ENCODE data around the gene NUP214.
"Not testable (repeated sequence)": the region's sequence is repeated elsewhere in the genome, so short reads cannot be mapped to it uniquely, and the experiment has no call there.

The NUP214 gene

DNA sequence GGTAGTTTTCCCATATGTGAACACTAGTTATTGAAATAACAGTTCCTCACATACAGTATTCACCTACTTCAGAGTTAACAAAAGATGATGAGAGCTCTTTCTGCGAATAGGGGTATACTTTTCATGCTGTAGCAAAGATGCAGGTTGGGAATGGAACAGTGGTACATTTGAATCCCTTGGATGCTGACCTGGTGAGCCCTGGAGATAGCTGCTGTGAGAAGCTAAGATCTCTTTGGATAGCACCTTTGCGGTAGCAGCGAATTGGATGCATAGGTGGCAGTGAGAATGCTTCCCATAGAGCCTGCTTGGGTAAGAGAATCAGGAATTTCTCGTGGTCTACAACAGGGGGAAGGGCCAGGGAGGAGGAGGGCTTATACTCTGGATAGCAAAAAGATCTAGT is 61.2 kb downstream of the NUP214 start:
- Histone ChIP-seq H3K4me3 (ENCODE audit: low read length) (no peak overlapping the region), H3K4me2 (ENCODE audit: low read length) (no peak overlapping the region), H4K20me1 (ENCODE audit: insufficient read depth, low read length) (no peaks in the 10 kb centered on the region), H3K4me1 (ENCODE audit: low read length) (peaks cover 16% of the 10 kb centered on the region), H3K79me2 (ENCODE audit: low read length) (no peaks in the 10 kb centered on the region), H3K27ac (ENCODE audit: low read length) (no peak overlapping the region), H3K9ac (ENCODE audit: low read length) (no peak overlapping the region), H3K9me3 (ENCODE audit: insufficient read depth, low read length) (no peaks in the 10 kb centered on the region), H3K27me3 (ENCODE audit: low read depth, low read length) (no peaks in the 10 kb centered on the region), H3K36me3 (replicated peaks; ENCODE audit: low read depth, low read length) (peaks cover 50% of the 10 kb centered on the region), H2AFZ (ENCODE audit: low read depth, low read length) (no peak overlapping the region)
- TF ChIP-seq, protein P1, sequence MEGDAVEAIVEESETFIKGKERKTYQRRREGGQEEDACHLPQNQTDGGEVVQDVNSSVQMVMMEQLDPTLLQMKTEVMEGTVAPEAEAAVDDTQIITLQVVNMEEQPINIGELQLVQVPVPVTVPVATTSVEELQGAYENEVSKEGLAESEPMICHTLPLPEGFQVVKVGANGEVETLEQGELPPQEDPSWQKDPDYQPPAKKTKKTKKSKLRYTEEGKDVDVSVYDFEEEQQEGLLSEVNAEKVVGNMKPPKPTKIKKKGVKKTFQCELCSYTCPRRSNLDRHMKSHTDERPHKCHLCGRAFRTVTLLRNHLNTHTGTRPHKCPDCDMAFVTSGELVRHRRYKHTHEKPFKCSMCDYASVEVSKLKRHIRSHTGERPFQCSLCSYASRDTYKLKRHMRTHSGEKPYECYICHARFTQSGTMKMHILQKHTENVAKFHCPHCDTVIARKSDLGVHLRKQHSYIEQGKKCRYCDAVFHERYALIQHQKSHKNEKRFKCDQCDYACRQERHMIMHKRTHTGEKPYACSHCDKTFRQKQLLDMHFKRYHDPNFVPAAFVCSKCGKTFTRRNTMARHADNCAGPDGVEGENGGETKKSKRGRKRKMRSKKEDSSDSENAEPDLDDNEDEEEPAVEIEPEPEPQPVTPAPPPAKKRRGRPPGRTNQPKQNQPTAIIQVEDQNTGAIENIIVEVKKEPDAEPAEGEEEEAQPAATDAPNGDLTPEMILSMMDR (IDR thresholded peaks at IDR 0.05; ENCODE audit: low read depth, low read length): no peak
- TF ChIP-seq EZH2phosphoT487 (IDR thresholded peaks at IDR 0.05; ENCODE audit: low read depth): no peak

DNA sequence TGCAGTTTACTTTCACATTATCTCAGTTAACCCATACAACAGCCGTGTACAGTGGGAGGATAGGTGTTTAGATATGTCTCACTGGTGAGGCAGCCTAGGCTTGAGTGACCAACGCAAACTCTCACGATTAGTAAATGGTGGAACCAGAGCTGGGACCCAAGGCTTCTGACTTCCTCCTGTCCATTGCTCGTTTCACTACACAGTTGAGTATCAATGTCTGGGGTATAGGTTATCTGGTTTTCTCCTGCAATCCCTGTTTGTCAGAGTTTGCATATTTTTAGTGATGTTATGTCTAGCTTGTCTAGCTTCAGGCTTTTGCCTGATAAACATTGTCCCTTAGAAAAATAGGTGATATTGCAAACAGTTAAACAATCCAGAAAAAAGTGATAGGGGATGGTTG is 62.6 kb downstream of the NUP214 start:
- no peaks in the 10 kb centered on the region for H4K20me1 ChIP-seq (ENCODE audit: insufficient read depth, low read length)
- no peaks in the 10 kb centered on the region for H3K27me3 ChIP-seq (ENCODE audit: low read depth, low read length)
- H3K9me3 ChIP-seq (ENCODE audit: insufficient read depth, low read length): no peaks in the 10 kb centered on the region
- TF ChIP-seq, protein P1 (IDR thresholded peaks at IDR 0.05; ENCODE audit: low read depth, low read length): no peak
- no peak for TF ChIP-seq EZH2phosphoT487 (IDR thresholded peaks at IDR 0.05; ENCODE audit: low read depth)
- no peak overlapping the region for H3K4me3 ChIP-seq (ENCODE audit: low read length)
- H3K4me1 ChIP-seq (ENCODE audit: low read length): peaks cover 16% of the 10 kb centered on the region
- H2AFZ ChIP-seq (ENCODE audit: low read depth, low read length): no peak overlapping the region
- no peak overlapping the region for H3K9ac ChIP-seq (ENCODE audit: low read length)
- H3K27ac ChIP-seq (ENCODE audit: low read length): peak overlapping the region; percentile 57
- H3K79me2 ChIP-seq (ENCODE audit: low read length): no peaks in the 10 kb centered on the region
- H3K4me2 ChIP-seq (ENCODE audit: low read length): peak overlapping the region; percentile 25
- peaks cover 51% of the 10 kb centered on the region for H3K36me3 ChIP-seq (replicated peaks; ENCODE audit: low read depth, low read length)

DNA sequence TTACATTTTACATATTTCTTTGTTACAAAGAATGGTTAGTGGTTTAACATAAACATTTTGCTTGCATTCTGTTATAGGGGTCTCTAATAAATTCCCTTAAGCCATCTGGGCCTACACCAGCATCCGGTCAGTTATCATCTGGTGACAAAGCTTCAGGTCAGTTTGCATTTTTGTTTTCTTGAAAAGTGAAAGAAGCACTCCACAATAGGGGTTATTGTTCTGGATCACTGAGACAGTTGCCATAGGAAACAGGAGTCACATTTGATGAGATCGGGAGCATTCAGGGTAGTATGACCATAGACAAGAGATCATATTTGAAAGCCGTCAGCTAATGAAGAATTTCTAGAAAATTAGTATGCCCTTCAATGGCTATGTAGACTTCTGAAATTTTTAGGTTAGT is 63.6 kb downstream of the NUP214 start:
- Histone ChIP-seq H3K9ac (ENCODE audit: low read length) (no peak overlapping the region), H2AFZ (ENCODE audit: low read depth, low read length) (no peak overlapping the region), H3K4me2 (ENCODE audit: low read length) (no peak overlapping the region), H4K20me1 (ENCODE audit: insufficient read depth, low read length) (no peaks in the 10 kb centered on the region), H3K79me2 (ENCODE audit: low read length) (no peaks in the 10 kb centered on the region), H3K36me3 (replicated peaks; ENCODE audit: low read depth, low read length) (peaks cover 51% of the 10 kb centered on the region), H3K27me3 (ENCODE audit: low read depth, low read length) (no peaks in the 10 kb centered on the region), H3K9me3 (ENCODE audit: insufficient read depth, low read length) (no peaks in the 10 kb centered on the region), H3K4me3 (ENCODE audit: low read length) (no peak overlapping the region), H3K27ac (ENCODE audit: low read length) (no peak overlapping the region), H3K4me1 (ENCODE audit: low read length) (peaks cover 16% of the 10 kb centered on the region)
- TF ChIP-seq, protein P1 (IDR thresholded peaks at IDR 0.05; ENCODE audit: low read depth, low read length): no peak
- TF ChIP-seq EZH2phosphoT487 (IDR thresholded peaks at IDR 0.05; ENCODE audit: low read depth): no peak

DNA sequence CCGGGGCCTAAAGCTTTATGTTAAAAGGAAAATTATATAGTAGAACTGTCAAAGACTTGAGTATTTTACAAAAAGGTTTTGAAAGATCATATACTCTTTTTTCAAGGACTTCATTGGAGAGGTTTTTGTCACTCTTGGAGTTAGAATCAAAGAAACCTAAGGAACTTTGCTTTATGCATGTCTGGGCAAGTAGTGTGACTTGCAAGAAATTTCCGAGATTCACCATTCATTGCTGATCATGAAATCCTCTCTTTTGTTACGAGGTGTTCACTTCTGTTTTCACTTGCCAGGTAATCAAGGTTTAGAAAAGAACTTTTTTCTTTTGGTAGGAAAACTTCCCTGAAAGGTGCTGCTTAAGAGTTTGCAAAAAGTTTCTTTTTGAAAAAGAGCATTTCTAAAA is 64.8 kb downstream of the NUP214 start:
- Histone ChIP-seq H3K36me3 (replicated peaks; ENCODE audit: low read depth, low read length) (peaks cover 52% of the 10 kb centered on the region), H3K79me2 (ENCODE audit: low read length) (no peaks in the 10 kb centered on the region), H3K27me3 (ENCODE audit: low read depth, low read length) (no peaks in the 10 kb centered on the region), H2AFZ (ENCODE audit: low read depth, low read length) (no peak overlapping the region), H3K27ac (ENCODE audit: low read length) (no peak overlapping the region), H3K4me1 (ENCODE audit: low read length) (peaks cover 16% of the 10 kb centered on the region), H3K4me3 (ENCODE audit: low read length) (no peak overlapping the region), H4K20me1 (ENCODE audit: insufficient read depth, low read length) (no peaks in the 10 kb centered on the region), H3K4me2 (ENCODE audit: low read length) (no peak overlapping the region), H3K9ac (ENCODE audit: low read length) (no peak overlapping the region), H3K9me3 (ENCODE audit: insufficient read depth, low read length) (no peaks in the 10 kb centered on the region)
- TF ChIP-seq EZH2phosphoT487 (IDR thresholded peaks at IDR 0.05; ENCODE audit: low read depth): no peak
- TF ChIP-seq, protein P1 (IDR thresholded peaks at IDR 0.05; ENCODE audit: low read depth, low read length): no peak

DNA sequence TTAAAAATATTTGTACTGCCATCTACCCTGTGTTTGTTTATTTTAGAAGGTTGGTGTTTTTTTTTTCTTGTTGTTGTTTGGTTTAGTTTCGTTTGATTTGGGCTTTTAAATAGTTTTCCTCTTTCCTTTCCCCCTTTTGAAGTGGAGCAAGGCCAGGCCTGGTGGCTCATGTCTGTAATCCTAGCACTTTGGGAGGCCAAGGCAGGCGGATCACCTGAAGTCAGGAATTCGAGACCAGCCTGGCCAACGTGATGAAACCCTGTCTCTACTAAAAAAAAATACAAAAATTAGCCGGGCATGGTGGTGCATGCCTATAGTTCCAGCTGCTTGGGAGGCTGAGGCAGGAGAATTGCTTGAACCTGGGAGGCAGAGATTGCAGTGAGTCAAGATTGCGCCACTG is 65.6 kb downstream of the NUP214 start:
- H3K27me3 ChIP-seq (ENCODE audit: low read depth, low read length); H4K20me1 ChIP-seq (ENCODE audit: insufficient read depth, low read length); H3K4me3 ChIP-seq (ENCODE audit: low read length); H3K9ac ChIP-seq (ENCODE audit: low read length); H3K9me3 ChIP-seq (ENCODE audit: insufficient read depth, low read length); H2AFZ ChIP-seq (ENCODE audit: low read depth, low read length); H3K27ac ChIP-seq (ENCODE audit: low read length); H3K4me2 ChIP-seq (ENCODE audit: low read length); H3K79me2 ChIP-seq (ENCODE audit: low read length): not testable (repeated sequence)
- peaks cover 50% of the 10 kb centered on the region for H3K36me3 ChIP-seq (replicated peaks; ENCODE audit: low read depth, low read length)
- H3K4me1 ChIP-seq (ENCODE audit: low read length): peaks cover 16% of the 10 kb centered on the region
